NCI-H1694 (cell line): ENCODE measurements around the gene CNMD.

ENCODE experiments used
- DNase-seq: peaks from one replicate; lab custom pipeline; 2025; lab: John Stamatoyannopoulos, UW

CNMD gene

GRCh38 chr13:52739468-52740071, at the start of gene CNMD:
TSS of gene CNMD (minus strand) at chr13:52739820. CDS start at chr13:52739701, 119 bp downstream.
- no peak for DNase-seq

GRCh38 chr13:52788011-52788410, 48.4 kb upstream of the CNMD start:
- DNase-seq: no peak

GRCh38 chr13:52787235-52787634, 47.6 kb upstream of the CNMD start:
- DNase-seq: no peak

- DNase-seq: no peak
These were observed 47.1 kb upstream of the CNMD start for GRCh38 chr13:52786766-52787165.

- no peak for DNase-seq
These were observed 46.1 kb upstream of the CNMD start for GRCh38 chr13:52785739-52786138.

GRCh38 chr13:52784591-52785340, 45.1 kb upstream of the CNMD start:
- DNase-seq: no peak

GRCh38 chr13:52783943-52784342, 44.3 kb upstream of the CNMD start:
- no peak for DNase-seq

- DNase-seq: no peak
These were observed 43.1 kb upstream of the CNMD start for GRCh38 chr13:52782471-52783448.

- DNase-seq: no peak
These were observed 41.0 kb upstream of the CNMD start for GRCh38 chr13:52780611-52781010.

- no peak for DNase-seq
These were observed 40.5 kb upstream of the CNMD start for GRCh38 chr13:52780092-52780491.

- no peak for DNase-seq
These were observed 39.5 kb upstream of the CNMD start for GRCh38 chr13:52779103-52779502.

GRCh38 chr13:52776726-52777125, 37.1 kb upstream of the CNMD start:
- no peak for DNase-seq

- DNase-seq: no peak
These were observed 35.9 kb upstream of the CNMD start for GRCh38 chr13:52775511-52775910.

GRCh38 chr13:52767949-52768516, 28.4 kb upstream of the CNMD start:
- no peak for DNase-seq

GRCh38 chr13:52765611-52766390, 26.2 kb upstream of the CNMD start:
- no peak for DNase-seq

GRCh38 chr13:52760077-52760476, 20.5 kb upstream of the CNMD start:
- no peak for DNase-seq

GRCh38 chr13:52758114-52758513, 18.5 kb upstream of the CNMD start:
- no peak for DNase-seq

GRCh38 chr13:52751196-52751595, 11.6 kb upstream of the CNMD start:
- no peak for DNase-seq

GRCh38 chr13:52750713-52751112, 11.1 kb upstream of the CNMD start:
- DNase-seq: no peak

- DNase-seq: peak; percentile 68
These were observed 9.8 kb upstream of the CNMD start for GRCh38 chr13:52749419-52749818.

GRCh38 chr13:52746141-52746540, 6.5 kb upstream of the CNMD start:
- no peak for DNase-seq
